Measurements from ENCODE around the gene KIF3C. TPM values are rescaled to one million over a fixed set of nuclear protein-coding genes. Genes with fewer than 3 reads are reported as not detected.
"Not testable (repeated sequence)": the region's sequence is repeated elsewhere in the genome, so short reads cannot be mapped to it uniquely, and the experiment has no call there.

Gene KIF3C
- total RNA-seq, 1 experiment from 2014 or later: 12.8 TPM

DNA sequence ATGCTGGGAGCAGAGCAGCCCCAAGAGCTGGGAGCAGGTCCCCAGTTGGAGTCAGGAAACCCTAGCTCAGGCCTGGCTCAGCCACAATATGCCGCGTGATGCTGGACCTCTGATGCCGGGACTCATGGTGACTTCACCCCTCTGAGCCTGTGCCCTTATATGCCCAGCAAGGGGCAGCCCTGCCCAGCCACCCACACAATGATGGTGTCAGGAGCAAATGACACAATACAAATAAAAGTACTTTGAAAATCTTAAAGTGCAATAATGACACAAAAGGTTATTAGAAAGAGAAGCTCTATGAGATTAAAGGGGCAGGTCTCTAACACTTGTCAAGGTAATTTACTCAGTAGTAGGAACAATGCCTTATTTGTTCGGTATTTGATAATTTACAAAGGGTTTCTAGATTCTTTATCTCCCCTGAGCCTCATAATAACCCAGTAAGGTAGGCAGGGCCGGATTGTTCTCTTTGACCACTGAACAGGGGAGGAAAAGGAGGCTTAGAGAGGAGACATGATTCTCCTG lies 18.3 kb upstream of the KIF3C start:
- no peak overlapping the region for H2AFZ ChIP-seq (ENCODE audit: low read length)
- peak; percentile 11; the same call in 1 of the 2 replicates for ATAC-seq
- POLR2A ChIA-PET (ENCODE audit: unreplicated experiment): no interaction called here

DNA sequence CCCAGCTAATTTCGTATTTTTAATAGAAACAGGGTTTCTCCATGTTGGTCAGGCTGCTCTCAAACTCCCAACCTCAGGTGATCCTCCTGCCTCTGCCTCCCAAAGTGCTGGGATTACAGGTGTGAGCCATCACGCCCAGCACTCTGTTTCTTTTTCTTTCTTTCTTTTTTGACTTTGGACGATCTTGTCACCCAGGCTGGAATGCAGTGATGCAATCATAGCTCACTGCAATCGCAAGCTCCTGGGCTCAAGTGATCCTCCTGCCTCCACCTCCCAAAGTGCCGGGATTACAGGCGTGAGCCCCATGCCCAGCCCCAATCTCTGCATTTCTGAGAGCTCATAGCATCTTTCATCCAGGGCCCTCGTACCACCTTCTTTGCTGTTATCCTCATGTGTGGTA lies 17.1 kb upstream of the KIF3C start:
- H3K9me3 ChIP-seq (ENCODE audit: low read length); H3F3A ChIP-seq (ENCODE audit: low read length, unreplicated experiment); H3K9ac ChIP-seq (ENCODE audit: low read length); H3K4me3 ChIP-seq (ENCODE audit: low read length); CTCF ChIA-PET; H3K27ac ChIP-seq (ENCODE audit: low read length); POLR2A ChIA-PET (ENCODE audit: unreplicated experiment); H3K9me2 ChIP-seq (replicated peaks; ENCODE audit: low read length); H4K20me1 ChIP-seq (ENCODE audit: low read length); H3K4me2 ChIP-seq (ENCODE audit: low read length); H3K79me2 ChIP-seq (ENCODE audit: low read length); intact Hi-C loops (cut with micrococcal nuclease); DNase-seq; ATAC-seq; H3K4me1 ChIP-seq (ENCODE audit: insufficient read depth, low read length); H3K27me3 ChIP-seq (ENCODE audit: low read length); BruUV-seq (replicated peaks); H2AFZ ChIP-seq (ENCODE audit: low read length); H3K36me3 ChIP-seq (ENCODE audit: low read depth, low read length): not testable (repeated sequence)

More for the DNA sequence above, 18.3 kb upstream of the KIF3C start:
- CTCF ChIA-PET: interaction anchor here (0.6 kb wide), 1 partner anchor 17 kb away, joined by 3 read pairs; no protein-coding TSS in a partner anchor
- no peak for DNase-seq
- intact Hi-C loops (cut with micrococcal nuclease): no loop called here
- H3K36me3 ChIP-seq (ENCODE audit: low read depth, low read length): no peaks in the 10 kb centered on the region
- H3K4me3 ChIP-seq (ENCODE audit: low read length): no peak overlapping the region
- H3K4me1 ChIP-seq (ENCODE audit: insufficient read depth, low read length): peaks cover 9% of the 10 kb centered on the region
- H4K20me1 ChIP-seq (ENCODE audit: low read length): no peaks in the 10 kb centered on the region
- no peak overlapping the region for H3K9ac ChIP-seq (ENCODE audit: low read length)
- H3F3A ChIP-seq (ENCODE audit: low read length, unreplicated experiment): no peaks in the 10 kb centered on the region
- H3K9me3 ChIP-seq (ENCODE audit: low read length): no peaks in the 10 kb centered on the region
- BruUV-seq (replicated peaks): no TSS peak
- TF ChIP-seq EZH2phosphoT487 (IDR thresholded peaks at IDR 0.05; ENCODE audit: borderline replicate concordance, low read length): no peak
- TF ChIP-seq, protein P1, sequence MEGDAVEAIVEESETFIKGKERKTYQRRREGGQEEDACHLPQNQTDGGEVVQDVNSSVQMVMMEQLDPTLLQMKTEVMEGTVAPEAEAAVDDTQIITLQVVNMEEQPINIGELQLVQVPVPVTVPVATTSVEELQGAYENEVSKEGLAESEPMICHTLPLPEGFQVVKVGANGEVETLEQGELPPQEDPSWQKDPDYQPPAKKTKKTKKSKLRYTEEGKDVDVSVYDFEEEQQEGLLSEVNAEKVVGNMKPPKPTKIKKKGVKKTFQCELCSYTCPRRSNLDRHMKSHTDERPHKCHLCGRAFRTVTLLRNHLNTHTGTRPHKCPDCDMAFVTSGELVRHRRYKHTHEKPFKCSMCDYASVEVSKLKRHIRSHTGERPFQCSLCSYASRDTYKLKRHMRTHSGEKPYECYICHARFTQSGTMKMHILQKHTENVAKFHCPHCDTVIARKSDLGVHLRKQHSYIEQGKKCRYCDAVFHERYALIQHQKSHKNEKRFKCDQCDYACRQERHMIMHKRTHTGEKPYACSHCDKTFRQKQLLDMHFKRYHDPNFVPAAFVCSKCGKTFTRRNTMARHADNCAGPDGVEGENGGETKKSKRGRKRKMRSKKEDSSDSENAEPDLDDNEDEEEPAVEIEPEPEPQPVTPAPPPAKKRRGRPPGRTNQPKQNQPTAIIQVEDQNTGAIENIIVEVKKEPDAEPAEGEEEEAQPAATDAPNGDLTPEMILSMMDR (conservative IDR thresholded peaks at IDR 0.05; ENCODE audit: low read depth, low read length): peak; percentile 20; the same call in 1 of the 2 replicates
- H3K27ac ChIP-seq (ENCODE audit: low read length): no peak overlapping the region
- H3K79me2 ChIP-seq (ENCODE audit: low read length): no peaks in the 10 kb centered on the region
- H3K27me3 ChIP-seq (ENCODE audit: low read length): no peaks in the 10 kb centered on the region
- H3K4me2 ChIP-seq (ENCODE audit: low read length): no peak overlapping the region
- H3K9me2 ChIP-seq (replicated peaks; ENCODE audit: low read length): no peaks in the 10 kb centered on the region

DNA sequence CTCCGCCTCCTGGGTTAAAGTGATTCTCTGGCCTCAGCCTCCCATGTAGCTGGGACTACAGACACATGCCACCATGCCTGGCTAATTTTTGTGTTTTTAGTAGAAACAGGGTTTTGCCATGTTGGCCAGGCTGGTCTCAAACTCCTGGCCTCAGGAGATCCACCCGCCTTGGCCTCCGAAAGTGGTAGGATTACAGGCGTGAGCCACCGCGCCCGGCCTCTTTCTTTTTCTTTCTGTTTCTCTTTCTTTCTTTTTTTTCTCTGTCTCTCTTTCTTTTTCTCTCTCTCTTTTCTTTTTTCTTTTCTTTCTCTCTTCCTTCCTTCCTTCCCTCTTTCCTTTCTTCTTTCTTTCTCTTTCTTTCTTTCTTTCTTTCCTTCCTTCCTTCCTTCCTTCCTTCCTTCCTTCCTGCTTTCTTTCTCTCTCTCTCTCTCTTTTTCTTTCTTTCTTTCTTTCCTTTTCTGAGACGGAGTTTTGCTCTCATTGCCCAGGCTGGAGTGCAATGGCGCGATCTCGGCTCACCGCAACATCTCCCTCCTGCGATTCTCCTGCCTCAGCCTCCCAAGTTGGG lies 16.6 kb upstream of the KIF3C start:
- not testable (repeated sequence) for H3K9me3 ChIP-seq (ENCODE audit: low read length); H3K27me3 ChIP-seq (ENCODE audit: low read length)

DNA sequence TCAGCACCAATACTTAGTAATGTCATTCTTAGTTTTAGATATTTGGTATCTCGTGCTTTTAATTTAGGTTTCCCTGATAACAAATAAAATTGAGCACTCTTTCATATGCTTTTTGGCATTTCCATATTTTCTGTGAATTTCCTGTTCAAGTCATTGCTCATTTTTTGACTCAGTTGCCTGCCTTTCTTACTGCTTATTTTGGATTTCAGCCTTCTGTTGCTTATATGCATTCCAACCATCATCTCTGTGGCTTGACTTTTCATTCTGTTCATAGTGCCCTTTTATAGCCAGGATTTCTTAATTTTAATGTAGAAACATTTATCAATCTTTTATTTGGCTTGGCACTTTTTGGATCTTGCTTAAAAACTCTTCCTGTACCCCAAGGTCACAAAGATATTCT lies 14.5 kb upstream of the KIF3C start:
- POLR2A ChIA-PET (ENCODE audit: unreplicated experiment): no interaction called here
- H3K4me3 ChIP-seq (ENCODE audit: low read length): no peak overlapping the region
- DNase-seq (no peak), ATAC-seq (no peak)
- TF ChIP-seq EZH2 (IDR thresholded peaks at IDR 0.05; ENCODE audit: low read length, unreplicated experiment) (no peak), EZH2phosphoT487 (IDR thresholded peaks at IDR 0.05; ENCODE audit: borderline replicate concordance, low read length) (no peak)
- TF ChIP-seq, protein P1 (conservative IDR thresholded peaks at IDR 0.05; ENCODE audit: low read depth, low read length): no peak
- CTCF ChIA-PET: no interaction called here
- no TSS peak for BruUV-seq (replicated peaks)
- H3K9me2 ChIP-seq (replicated peaks; ENCODE audit: low read length): no peaks in the 10 kb centered on the region
- no peaks in the 10 kb centered on the region for H3K9me3 ChIP-seq (ENCODE audit: low read length)
- H3F3A ChIP-seq (ENCODE audit: low read length, unreplicated experiment): no peaks in the 10 kb centered on the region
- H3K4me2 ChIP-seq (ENCODE audit: low read length): no peak overlapping the region
- no peak overlapping the region for H2AFZ ChIP-seq (ENCODE audit: low read length)
- peaks cover 13% of the 10 kb centered on the region for H3K4me1 ChIP-seq (ENCODE audit: insufficient read depth, low read length)
- H4K20me1 ChIP-seq (ENCODE audit: low read length): no peaks in the 10 kb centered on the region
- no peaks in the 10 kb centered on the region for H3K79me2 ChIP-seq (ENCODE audit: low read length)
- H3K36me3 ChIP-seq (ENCODE audit: low read depth, low read length): no peaks in the 10 kb centered on the region
- no peaks in the 10 kb centered on the region for H3K27me3 ChIP-seq (ENCODE audit: low read length)
- no peak overlapping the region for H3K27ac ChIP-seq (ENCODE audit: low read length)
- H3K9ac ChIP-seq (ENCODE audit: low read length): no peak overlapping the region
- intact Hi-C loops (cut with micrococcal nuclease): loop anchor here (1.0 kb wide), 2 partner anchors 15 to 36 kb away; no protein-coding TSS in a partner anchor

More for the DNA sequence above, 16.6 kb upstream of the KIF3C start:
- H3K27ac ChIP-seq (ENCODE audit: low read length); H3K9ac ChIP-seq (ENCODE audit: low read length); BruUV-seq (replicated peaks); H3K4me3 ChIP-seq (ENCODE audit: low read length); H3K4me2 ChIP-seq (ENCODE audit: low read length); H3K36me3 ChIP-seq (ENCODE audit: low read depth, low read length); H4K20me1 ChIP-seq (ENCODE audit: low read length); intact Hi-C loops (cut with micrococcal nuclease); H2AFZ ChIP-seq (ENCODE audit: low read length); H3K9me2 ChIP-seq (replicated peaks; ENCODE audit: low read length); POLR2A ChIA-PET (ENCODE audit: unreplicated experiment); H3K79me2 ChIP-seq (ENCODE audit: low read length); DNase-seq; H3F3A ChIP-seq (ENCODE audit: low read length, unreplicated experiment); ATAC-seq; H3K4me1 ChIP-seq (ENCODE audit: insufficient read depth, low read length): not testable (repeated sequence)
- CTCF ChIA-PET: interaction anchor here (0.6 kb wide), 1 partner anchor 10 kb away, joined by 8 read pairs; no protein-coding TSS in a partner anchor

Data from PC-3 (cell line).